Lower lobe of right lung (tissue), 2 donors: ENCODE data around the gene GPR156. TPM values are rescaled to one million over a fixed set of nuclear protein-coding genes. Genes with fewer than 3 reads are reported as not detected.
A peak's percentile ranks its signal among the peaks of the same experiment; 100 is the strongest.

Experiments
- ATAC-seq, 2 donors: fragments of 200-7000 bp; cut with Tn5 transposase; one replicate each; pipeline ENCODE4 v1.9.1; 2020 to 2022; ENCODE audit warnings: mild to moderate bottlenecking in 2 of 2, moderate library complexity in 2 of 2
- DNase-seq: peaks from one replicate; pipeline ENCODE4 v3.0.0-alpha.2; 2020
- H3K27ac ChIP-seq: fragments of 200-600 bp; one replicate; pipeline ENCODE4 v1.8.0; 2022
- H3K27me3 ChIP-seq: fragments of 200-600 bp; one replicate; pipeline ENCODE4 v1.8.0; 2022; ENCODE audit warnings: low read depth
- H3K36me3 ChIP-seq: fragments of 200-600 bp; one replicate; pipeline ENCODE4 v1.8.0; 2022; ENCODE audit warnings: mild to moderate bottlenecking
- H3K4me1 ChIP-seq: fragments of 200-600 bp; one replicate; pipeline ENCODE4 v1.8.0; 2022
- H3K4me3 ChIP-seq: fragments of 200-600 bp; one replicate; pipeline ENCODE4 v1.8.0; 2022; ENCODE audit warnings: mild to moderate bottlenecking
- H3K9me3 ChIP-seq: fragments of 200-600 bp; one replicate; pipeline ENCODE4 v1.8.0; 2022
- intact Hi-C: fragments of 100-400 bp; cut with DNase I; formaldehyde crosslinking; loops from one replicate; pipeline ENCODE4 v1.11.0; 2022
- total RNA-seq: library from RNA; stranded (reverse); fragmentation: NEBNext Ultra II Directional; extraction: Animal tissue kit (Norgen Biotek cat#: 25700); gene quantifications from one replicate; pipeline ENCODE4 v1.2.1, GENCODE V29; 2021
- TF ChIP-seq, protein P1 (sequence below): fragments of 200-600 bp; IDR thresholded peaks from one replicate; pipeline ENCODE4 v1.8.0; 2022; ENCODE audit warnings: antibody characterized with exemption, mild to moderate bottlenecking
- donor health status: DM: no; HTN: yes; CAD: no; lungs with severe emphysema.

Gene GPR156
- total RNA-seq, 1 donor from 2014 or later = 0.32 TPM

DNA sequence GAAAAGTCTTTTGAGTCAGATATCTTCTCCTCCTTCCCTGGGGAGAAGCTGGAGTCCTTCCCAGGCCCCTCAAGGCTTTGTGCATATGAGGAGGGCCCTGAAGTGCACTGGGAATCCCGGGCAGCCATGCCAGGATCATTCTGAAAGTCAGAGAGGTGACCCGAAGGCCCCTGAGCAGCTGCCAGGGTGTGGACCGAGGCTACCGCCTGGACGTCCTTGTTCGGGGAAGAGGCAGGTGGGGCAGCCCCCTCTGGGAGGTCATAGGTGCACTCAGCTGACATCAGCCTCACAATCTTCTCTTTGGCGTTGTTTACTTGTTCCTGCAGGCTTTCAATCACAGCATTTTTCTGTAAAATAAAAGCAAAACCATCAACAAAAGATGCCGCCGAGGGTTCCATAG lies 117.0 kb downstream of the GPR156 start:
- Histone ChIP-seq H3K27ac (no peak overlapping the region), H3K4me3 (no peak overlapping the region), H3K27me3 (no peaks in the 10 kb centered on the region), H3K9me3 (no peaks in the 10 kb centered on the region), H3K36me3 (no peaks in the 10 kb centered on the region), H3K4me1 (no peaks in the 10 kb centered on the region)
- intact Hi-C loops = no loop called here
- ATAC-seq (no peak), DNase-seq (no peak)
- TF ChIP-seq, protein P1, sequence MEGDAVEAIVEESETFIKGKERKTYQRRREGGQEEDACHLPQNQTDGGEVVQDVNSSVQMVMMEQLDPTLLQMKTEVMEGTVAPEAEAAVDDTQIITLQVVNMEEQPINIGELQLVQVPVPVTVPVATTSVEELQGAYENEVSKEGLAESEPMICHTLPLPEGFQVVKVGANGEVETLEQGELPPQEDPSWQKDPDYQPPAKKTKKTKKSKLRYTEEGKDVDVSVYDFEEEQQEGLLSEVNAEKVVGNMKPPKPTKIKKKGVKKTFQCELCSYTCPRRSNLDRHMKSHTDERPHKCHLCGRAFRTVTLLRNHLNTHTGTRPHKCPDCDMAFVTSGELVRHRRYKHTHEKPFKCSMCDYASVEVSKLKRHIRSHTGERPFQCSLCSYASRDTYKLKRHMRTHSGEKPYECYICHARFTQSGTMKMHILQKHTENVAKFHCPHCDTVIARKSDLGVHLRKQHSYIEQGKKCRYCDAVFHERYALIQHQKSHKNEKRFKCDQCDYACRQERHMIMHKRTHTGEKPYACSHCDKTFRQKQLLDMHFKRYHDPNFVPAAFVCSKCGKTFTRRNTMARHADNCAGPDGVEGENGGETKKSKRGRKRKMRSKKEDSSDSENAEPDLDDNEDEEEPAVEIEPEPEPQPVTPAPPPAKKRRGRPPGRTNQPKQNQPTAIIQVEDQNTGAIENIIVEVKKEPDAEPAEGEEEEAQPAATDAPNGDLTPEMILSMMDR = no peak

DNA sequence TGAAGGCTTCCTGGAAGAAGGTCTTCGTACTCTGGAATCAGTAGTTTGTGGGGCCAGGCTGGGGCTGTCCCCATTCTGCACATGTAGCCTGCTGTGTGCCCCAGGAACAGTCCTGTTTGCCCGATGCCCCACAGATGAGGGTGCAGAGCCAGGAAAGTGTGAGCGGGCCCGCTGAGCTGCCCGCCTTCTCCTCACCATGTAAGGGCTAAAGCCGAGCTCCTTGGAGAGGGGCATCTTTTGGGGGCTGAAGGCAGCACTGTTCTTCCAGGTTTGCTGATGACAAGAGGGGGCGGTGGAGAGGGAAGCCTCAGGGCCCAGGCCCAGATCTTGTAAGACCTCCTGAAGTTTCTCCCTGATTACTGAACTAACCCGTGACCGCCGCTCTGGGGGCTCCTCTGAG lies 117.5 kb downstream of the GPR156 start:
- H3K36me3 ChIP-seq = no peaks in the 10 kb centered on the region
- intact Hi-C loops = no loop called here
- H3K27me3 ChIP-seq = no peaks in the 10 kb centered on the region
- ATAC-seq = no peak
- DNase-seq = no peak
- no peaks in the 10 kb centered on the region for H3K9me3 ChIP-seq
- H3K4me3 ChIP-seq = no peak overlapping the region
- H3K4me1 ChIP-seq = no peaks in the 10 kb centered on the region
- TF ChIP-seq, protein P1 = no peak
- no peak overlapping the region for H3K27ac ChIP-seq

DNA sequence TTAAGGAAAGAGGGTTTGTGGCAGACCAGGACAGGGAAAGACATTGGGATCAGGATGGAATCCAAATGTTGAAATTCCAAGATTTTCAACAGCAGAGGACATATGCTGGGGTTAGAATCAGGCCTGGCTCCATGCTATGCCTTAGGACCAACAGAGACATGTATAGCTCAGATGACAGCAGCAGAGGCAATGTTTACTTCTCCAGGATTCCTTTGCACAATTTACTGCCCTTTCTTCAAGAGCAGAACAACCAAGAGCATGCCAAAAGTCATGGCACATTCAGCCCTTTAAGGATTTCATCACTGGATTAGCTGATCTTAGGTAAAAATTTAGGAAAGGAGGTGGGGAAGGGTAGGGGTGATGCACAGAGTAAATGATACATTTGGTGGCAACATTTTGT lies 121.2 kb downstream of the GPR156 start:
- no peak overlapping the region for H3K27ac ChIP-seq
- H3K27me3 ChIP-seq = no peaks in the 10 kb centered on the region
- no peak overlapping the region for H3K4me3 ChIP-seq
- ATAC-seq (no peak), DNase-seq (no peak)
- TF ChIP-seq, protein P1 = no peak
- H3K9me3 ChIP-seq = no peaks in the 10 kb centered on the region
- H3K36me3 ChIP-seq = no peaks in the 10 kb centered on the region
- peaks cover 25% of the 10 kb centered on the region for H3K4me1 ChIP-seq
- intact Hi-C loops = no loop called here

DNA sequence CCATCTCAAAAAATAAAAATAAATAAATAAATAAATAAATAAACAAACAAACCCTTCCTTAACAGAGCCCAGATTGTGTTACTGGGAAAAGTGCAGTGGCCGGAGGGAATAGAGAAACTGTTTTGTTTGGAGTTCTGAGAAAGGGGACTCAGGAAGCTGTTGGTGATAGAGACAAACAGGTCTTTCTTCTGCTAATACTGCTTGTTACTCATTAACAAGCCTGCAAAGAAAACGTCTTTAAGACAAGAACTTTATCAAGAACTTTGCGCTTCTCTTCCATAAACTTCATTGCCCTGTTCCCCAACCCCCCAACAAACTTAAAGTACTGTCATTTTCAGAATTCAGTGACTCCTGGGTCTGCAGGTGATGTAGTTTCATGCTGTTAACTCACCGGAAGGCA lies 122.0 kb downstream of the GPR156 start:
- DNase-seq (no peak), ATAC-seq (no peak)
- Histone ChIP-seq H3K27ac (no peak overlapping the region), H3K27me3 (no peaks in the 10 kb centered on the region), H3K4me3 (no peak overlapping the region), H3K36me3 (no peaks in the 10 kb centered on the region), H3K4me1 (peaks cover 25% of the 10 kb centered on the region), H3K9me3 (no peaks in the 10 kb centered on the region)
- TF ChIP-seq, protein P1 = no peak
- intact Hi-C loops = no loop called here

DNA sequence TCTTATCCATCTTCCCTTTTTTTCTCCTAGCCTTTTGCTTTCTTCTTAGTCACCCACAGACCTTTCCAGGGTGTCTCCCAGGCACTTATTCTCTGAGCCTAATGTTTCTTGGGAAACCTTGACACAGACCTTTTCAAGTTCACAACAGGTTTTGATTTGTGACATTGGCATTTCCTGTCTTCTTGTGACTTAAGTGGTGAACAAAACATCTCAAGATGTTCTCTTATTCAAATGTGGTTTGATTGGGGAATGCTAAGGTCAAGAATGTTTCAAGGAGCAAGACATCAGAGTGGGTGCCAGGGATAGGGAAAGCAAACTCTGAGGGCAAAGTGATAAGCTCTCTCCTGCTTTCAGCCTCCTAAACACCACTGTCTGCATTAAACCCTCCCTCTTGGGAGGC lies 122.6 kb downstream of the GPR156 start:
- TF ChIP-seq, protein P1 = no peak
- no peaks in the 10 kb centered on the region for H3K9me3 ChIP-seq
- H3K4me3 ChIP-seq = no peak overlapping the region
- H3K27me3 ChIP-seq = no peaks in the 10 kb centered on the region
- no peak overlapping the region for H3K27ac ChIP-seq
- H3K4me1 ChIP-seq = peaks cover 25% of the 10 kb centered on the region
- DNase-seq = no peak
- intact Hi-C loops = no loop called here
- no peaks in the 10 kb centered on the region for H3K36me3 ChIP-seq
- ATAC-seq = peak; percentile 27 to 43

DNA sequence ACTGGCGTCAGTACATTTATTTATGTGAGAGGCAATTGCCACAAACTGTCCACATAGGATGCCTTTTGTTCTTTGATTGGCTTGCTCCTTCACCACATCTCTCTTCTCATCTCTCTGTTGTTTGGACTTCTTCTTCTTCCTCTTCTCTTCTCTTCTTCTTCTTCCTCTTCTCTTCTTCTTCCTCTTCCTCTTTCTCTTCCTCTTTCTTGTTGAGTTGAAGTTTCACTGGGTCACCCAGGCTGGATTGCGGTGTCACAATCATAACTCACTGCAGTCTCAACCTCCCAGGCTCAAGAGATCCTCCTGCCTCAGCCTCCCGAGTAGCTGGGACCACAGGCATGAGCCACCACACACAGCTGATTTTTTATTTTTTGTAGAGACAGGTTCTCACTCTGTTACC lies 123.1 kb downstream of the GPR156 start:
- Histone ChIP-seq H3K4me1 (peaks cover 25% of the 10 kb centered on the region), H3K4me3 (no peak overlapping the region), H3K27ac (peak overlapping the region; percentile 33), H3K27me3 (no peaks in the 10 kb centered on the region), H3K36me3 (no peaks in the 10 kb centered on the region), H3K9me3 (no peaks in the 10 kb centered on the region)
- DNase-seq (no peak), ATAC-seq (no peak)
- TF ChIP-seq, protein P1 = no peak
- intact Hi-C loops = no loop called here
